ENCODE data around the gene PARVB.
"Not testable (repeated sequence)": the region's sequence is repeated elsewhere in the genome, so short reads cannot be mapped to it uniquely, and the experiment has no call there.

Gene PARVB

DNA sequence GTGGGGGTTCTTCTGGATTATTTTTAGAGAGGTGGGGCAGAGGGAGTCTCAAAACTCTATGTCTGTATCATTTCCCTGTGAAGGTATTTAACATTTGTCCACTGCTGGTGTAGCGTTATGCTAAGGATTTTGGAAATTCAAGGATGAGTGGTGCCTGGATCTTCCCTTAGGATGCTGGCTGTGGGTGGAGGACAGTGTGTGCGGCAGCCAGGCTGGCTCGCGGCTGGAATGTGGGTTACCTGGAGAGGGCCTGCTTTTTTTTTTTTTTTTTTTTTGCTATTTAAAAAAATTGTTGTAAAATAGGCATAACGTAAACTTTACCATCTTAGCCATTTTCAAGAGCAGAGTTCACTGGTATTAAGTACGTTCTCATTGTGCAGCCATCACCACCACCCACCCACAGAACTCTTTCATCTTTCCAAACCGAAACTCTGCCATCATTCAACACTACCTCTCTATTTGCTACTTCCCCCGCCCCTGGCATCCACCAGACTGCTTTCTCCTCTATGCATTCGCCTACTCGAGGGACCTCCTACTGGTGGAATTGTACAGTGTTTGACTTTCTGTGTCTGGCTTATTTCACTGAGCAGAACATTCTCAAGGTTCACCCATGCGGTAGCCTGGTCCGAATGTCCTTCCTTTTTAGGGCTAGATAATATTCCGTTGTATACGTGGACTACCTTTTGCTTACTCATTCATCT, 67.1 kb downstream of the PARVB start:
- DNase-seq: no peak

DNA sequence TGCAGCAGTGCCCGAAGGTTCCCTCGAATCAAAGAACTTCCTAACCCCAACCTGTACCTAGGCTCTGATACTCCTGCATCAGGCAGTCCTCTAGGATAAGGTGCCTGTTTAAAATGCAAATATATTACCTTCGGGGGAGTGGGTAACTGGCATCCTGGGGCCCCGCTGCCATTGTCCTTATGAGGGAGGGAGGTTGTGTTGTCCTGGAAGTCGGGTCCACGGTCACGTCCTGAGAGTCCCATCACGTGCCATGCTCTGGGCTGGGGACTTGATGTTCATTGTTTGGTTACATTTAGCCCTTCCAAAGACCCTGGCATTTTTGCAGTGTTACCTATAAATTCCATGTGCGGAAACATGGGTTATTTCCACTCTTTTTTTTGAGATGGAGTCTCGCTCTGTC, 67.6 kb downstream of the PARVB start:
- DNase-seq: no peak

DNA sequence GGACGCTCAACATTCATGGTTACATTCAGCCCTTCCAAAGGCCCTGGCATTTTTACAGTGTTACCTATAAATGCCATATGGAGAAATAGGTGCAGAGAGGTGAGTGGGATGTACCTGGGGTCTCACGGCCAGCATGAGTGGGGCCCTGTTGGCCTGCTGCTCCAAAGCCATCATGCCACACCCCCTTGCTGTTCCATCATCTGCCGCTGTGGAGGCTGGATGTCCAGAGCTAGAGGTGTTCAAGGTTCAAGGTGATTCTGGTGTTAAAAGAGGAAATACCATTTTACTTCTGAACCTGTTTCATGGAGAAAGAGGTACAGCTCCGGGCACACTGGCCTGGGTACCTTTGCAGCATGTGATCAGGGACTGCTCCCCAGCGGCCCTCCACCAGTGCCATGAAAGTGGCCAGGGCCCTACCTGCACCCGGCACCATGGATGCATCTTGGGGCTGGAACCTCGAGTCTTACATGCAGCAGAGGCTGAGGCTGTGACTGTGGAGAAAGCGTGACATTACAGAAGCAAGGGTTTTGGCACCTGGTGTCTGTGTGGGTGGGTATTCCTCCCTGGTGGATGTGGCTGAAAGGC, 68.6 kb downstream of the PARVB start:
- no peak for DNase-seq

DNA sequence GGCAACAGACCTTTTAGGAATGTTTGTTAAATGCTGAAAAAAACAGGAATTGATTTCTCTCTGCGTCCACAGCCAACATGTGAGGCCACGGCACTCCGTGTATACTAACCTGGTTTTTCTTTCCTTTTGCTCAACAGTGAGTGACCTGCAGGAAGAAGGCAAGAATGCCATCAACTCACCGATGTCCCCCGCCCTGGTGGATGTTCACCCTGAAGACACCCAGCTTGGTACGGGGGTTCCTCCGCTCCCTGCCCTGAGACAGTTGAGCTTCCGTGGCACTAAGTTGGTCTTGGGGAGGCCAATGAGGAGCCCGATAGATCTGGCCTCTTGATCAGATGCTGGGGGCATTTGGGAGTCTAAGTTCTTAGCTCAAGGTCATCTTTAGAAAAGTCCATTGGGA, 69.7 kb downstream of the PARVB start:
- DNase-seq: no peak

DNA sequence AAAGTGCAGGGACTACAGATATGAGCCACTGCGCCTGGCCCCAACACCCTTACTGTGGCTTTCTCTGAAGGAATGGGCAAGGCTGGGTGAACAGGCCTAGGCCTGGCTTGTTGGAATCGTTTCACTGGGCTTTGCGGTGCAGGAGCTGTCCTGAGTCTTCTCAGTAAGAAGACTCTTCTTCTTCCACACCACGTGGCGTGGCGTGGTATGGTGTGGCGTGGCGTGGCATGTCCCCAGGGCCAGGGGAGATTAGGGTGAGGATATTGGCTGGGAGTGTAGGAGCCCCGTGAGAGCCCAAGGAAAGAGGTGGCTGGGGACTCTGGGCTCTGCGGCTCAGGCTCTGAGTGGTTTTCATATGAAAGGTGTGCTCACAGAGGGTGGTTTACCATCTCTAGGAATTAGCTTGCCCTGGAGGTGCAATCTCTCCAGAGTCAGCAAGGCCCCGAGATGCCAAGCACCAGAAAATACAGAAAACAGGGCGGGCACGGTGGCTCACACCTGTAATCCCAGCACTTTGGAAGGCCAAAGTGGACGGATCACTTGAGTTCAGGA, 70.7 kb downstream of the PARVB start:
- DNase-seq: no peak

DNA sequence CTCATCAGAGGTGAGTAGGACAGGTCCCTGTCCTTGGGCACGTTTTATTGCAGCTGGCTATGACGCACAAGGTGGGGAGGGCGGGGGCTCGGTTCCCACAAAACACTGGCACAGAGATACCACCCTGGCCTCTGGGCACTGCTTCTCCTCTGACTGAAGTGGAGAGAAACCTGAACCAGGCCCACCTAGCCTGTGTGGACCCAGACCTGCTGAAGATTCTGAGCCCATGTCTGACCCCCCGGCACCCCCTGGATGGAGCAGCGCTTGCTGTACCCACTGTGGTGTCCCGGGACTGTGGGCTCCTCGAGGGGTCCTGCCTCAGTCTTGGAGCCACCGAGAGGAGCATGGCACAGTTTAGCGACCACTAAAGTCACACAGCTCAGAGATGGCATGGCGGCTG, 72.6 kb downstream of the PARVB start:
- no peak for DNase-seq

DNA sequence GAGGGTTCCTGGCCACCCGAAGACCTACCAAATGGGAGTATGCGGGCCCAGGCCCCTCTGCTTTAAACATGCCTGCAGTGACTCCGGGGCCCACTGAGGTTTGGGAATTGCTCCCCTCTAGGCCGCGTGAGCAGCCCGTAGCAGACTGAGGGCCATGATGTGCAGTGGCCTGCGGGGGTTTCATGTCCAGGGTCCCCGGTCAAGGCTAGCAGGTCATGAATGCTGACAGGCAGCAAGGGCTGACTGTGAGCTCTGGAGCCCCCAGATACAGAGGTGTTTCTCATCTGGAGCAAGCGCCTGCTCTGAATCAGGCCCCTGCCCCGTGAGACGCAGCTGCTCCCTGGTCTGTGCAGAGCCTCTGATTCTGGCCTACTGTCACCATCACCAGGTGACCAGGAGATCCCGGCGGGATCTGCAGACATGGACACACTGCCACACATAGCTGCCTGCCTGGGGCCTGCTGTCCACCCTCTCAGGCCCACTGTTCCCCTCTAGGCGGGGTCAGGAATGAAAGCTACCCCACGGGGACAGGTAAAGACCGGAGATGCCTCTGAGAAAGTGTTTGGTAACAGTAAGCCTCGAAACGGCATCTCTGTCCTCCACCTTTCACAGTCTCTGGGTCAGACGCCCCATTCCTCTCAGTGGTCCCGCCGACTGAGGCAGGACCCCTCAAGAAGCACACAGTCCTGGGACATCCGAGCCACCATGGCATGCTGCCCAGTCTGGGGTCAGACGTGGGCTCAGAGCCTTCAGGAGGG, 73.3 kb downstream of the PARVB start:
- DNase-seq: no peak

DNA sequence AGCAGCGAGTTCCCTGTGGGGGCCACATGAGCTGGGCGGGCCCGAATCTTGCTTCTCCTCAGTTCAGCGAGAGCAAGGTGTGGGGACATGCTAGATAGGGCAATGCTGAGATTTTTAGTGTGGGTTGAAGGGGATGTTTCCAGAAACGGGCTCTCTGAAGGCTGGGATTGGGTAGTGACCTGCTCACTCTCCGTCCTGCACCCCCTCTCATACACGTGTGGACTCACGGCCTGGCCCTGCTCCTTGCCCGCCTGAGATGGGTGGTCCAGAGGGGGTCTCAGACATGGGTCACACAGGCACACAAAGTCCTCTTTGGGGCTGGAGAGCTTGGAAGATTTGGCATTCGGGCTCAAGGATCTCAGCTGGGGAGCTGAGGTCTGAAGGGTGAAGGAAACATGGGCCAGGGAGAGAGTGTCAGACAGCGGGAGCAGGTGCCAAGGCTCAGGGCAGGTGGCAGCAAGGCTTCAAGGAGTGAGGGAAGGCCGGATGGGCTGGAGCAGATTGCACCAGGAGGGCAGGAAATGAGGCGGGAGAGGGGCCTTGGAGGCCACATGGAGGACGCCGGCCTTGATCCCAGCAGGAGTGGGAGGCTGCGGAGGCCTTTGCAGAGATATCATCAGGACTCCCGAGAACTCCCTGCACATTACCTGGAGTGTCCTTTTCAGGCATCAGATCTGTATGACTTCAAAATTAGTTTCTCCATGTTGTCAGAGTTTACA, 74.1 kb downstream of the PARVB start:
- DNase-seq: no peak

DNA sequence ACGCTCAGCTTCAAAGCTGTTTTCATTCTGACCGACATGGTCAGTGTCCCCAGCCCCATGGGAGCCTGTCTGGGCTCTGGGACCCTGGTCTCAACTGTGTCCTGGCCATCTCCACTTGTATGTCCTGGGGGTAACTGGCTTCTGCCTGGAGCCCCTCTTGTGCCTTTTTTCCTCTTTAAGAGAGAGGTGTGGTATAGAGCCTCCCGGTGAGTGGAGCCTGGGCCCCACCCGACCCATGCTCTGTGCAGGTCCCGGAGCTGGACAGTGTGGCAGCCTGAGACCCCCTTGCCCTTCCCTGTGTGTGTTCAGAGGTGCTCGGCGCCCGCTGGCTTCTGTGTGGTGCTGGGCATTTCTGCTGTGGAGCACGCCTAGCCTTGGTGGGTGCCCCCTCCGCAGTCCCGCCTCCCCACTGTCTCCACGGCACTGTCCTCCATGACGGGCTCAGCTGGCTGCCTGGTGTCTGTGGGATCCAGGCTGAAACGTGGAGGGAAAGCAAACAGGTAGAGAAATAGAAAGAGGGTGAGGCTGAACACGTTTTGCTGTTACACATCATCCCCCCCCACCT, 74.9 kb downstream of the PARVB start:
- DNase-seq: no peak

DNA sequence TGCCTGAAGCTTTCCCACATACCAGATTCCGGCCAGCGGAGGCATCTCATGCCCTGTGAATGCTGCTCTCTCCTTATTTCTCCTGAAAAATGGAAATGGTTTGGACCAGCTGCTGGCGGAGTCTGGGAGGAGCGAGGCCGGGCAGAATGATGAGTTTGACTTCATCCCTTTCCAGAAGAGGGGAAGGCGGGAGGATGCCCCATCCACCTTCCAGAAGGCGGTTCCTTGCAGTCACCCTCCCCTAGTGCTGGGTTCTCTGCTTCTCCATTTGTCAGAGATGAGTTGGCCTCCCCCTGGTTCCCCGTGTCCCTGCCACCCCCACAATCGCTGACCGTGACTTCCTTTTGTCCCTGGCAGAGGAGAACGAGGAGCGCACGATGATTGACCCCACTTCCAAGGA, 75.6 kb downstream of the PARVB start:
- no peak for DNase-seq

DNA sequence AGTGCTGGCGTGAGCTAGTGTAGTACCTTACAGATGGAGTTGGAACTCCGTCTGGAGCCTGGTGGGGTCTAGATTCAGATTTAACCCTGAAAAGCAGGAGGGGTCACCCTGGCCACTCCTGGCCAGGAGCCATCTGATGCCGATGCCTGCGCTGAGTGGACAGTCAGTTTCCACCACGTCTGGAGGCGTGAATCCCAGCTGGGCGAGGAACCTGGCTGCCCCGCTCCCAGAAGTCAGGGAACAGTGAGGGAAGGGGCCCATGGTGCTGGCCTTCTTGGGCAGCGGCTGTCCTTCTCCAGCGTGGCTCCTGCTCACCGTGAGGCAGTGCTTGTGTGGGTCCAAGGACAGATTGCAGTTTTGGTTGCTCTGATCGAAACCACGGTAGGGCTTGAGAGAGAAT, 76.3 kb downstream of the PARVB start:
- no peak for DNase-seq

DNA sequence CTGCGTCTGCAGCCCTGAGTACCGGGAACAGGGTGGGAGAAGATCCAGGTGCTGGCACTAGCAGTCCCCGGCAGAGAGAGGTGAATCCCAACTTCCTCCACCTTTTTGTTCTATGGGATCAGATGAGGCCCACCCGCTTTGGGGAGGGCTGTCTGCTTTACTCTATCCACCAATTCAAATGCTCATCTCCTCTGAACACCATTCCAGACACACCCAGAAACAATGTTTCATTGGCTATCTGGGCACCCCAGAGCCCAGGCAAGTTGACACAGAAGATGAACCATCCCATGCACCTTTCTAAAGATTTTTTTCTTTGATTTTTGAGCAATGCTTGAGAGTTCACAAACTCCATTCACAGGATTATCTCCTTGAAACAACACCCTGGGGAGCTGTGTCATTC, 78.0 kb downstream of the PARVB start:
- no peak for DNase-seq

DNA sequence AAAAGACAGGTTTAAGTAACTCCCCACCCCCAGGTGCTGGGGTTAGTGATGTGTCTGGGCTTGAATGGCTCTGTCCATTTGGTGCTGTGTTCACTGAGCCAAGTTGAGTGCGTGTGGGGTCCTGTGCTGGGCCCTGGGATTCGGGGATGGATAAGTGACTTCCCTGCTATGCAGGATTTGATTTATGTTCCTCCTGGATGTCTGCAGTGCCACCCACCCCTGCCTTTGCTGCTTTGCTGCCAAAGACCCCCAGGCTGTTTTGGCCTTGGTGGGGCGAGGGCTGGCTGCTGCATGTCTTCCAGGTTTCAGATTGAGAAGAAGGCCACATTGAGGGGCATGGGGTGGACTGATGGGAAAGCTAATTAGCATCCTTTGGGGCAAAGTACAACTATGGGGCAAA, 78.8 kb downstream of the PARVB start:
- no peak for DNase-seq

DNA sequence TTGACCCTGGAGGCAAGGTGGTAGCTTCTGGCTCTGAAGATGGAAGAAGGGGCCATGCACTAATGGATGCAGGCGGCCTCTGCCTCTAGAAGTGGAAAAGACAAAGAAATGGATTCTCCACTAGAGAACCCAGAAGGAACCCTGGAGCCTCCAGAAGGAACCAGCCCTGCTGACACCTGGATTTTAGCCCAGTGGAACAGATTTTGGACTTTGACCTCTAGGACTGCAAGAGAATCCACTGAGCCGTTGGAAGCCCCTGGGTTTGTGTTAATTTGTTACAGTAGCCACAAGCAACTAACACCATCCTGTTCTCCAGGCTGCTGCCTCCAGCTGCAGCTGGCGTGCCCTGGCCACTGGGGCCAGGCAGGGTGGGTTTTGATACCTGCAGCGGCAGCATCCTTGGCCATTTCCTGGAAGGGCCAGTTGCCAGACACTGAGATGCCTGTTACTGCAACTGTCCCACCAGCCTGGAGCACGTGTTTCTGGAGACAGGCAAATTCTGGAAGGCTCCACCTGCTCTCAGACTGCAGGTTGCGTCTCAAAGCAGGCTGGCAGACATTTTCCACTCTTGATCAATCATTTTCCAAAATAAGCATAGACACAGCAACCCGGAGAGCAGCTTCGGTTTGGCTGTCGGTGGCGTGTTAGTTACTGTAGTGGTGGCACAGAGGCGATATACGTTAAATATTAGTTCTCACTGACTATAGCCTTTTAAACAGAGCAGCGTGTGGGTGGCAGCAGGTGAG, 79.8 kb downstream of the PARVB start:
- DNase-seq: no peak

DNA sequence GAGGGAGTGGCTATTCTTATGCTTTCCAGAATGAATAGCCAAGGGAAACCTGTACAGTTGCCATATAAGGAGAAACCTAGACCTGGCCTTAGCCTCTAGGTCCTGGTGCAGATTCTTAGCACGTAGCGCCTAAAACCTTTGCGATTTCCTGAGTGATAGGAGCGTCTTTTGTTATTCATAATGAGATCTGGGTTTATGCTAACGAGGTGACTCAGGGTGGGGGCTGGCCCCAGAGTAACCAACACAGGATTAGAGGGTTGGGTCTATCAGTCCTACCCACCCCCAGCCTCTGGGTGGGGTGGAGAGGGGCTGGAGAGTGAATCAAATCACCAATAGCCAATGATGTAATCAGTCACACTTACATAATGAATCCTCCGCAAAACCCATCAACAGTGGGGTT, 83.2 kb downstream of the PARVB start:
- DNase-seq: no peak

DNA sequence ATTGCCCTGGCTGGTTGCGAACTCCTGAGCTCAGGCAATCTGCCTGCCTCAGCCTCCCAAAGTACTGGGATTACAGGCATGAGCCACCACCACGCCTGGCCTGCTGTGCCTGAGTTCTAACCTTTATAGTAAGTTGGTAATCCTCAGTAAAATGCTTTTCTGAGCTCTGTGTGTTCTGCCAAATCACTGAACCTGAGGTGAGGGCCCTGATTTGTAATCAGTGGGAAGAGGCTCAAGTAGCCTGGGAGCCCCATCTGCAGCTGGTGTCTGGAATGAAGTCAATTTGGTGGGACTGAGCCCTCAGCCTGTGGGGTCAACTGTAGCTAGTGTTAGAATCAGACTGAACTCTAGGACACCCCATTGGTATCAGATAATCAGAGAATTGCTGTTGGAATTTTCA, 84.0 kb downstream of the PARVB start:
- DNase-seq: no peak

DNA sequence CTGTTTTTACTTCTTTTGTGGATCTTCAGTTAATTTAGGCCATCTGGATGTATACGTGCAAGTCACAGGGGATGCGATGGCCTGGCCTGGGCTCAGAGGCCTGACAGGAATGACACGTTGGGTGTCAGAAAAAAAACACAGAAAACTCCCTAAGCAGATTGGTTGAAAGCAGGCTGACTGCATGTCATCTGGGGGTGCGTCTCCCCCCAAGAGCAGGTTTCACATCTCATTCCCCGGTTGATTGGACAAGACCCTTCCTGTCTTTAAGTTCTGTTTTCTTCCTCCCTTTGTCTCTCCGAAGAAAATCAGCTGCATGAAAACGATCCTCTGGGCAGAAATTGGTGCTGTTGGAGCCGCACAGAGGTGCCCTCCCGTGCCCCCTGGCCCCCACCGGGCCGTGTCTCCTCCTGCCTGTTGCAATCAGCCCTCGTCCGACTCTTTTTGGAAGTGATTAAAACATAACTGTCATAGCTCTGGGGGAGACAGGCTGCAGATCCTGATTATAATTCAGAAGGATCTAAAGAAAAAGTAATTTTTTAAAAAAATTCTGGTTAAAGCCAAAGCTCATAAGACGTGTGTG, 84.8 kb downstream of the PARVB start:
- no peak for DNase-seq

DNA sequence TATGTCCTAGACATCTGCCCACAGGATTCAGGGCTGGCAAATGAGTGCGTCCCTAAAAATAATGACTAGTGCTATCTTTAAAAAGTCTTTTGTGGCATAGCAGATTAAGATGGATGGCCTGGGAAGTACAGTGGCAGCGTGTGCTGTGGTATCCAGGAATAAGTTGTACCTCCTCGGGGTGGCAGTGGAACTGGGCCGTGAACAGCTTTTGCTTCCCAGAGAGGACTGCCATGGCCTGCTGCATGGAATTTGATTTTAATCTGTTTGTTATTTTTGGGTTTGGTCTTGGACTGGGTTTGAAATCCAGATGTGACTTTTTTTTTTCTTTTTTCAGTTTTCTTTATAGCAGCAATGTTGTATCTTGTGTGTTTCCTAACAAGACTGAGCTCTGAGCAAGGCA, 85.3 kb downstream of the PARVB start:
- no peak for DNase-seq

DNA sequence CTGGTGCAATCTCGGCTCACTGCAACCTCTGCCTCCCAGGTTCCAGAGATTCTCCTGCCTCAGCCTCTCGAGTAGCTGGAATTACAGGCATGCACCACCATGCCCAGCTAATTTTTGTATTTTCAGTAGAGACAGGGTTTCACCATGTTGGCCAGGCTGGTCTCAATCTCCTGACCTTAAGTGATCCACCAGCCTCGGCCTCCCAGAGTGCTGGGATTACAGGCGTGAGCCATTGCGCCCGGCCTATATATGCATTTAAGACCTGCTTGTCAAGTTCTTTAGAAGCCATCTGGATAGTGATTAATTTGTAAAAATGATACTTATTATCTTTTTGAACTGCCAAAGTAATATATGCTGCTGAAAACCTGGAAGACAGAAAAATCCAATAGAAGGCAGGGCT, 86.6 kb downstream of the PARVB start:
- DNase-seq: not testable (repeated sequence)

DNA sequence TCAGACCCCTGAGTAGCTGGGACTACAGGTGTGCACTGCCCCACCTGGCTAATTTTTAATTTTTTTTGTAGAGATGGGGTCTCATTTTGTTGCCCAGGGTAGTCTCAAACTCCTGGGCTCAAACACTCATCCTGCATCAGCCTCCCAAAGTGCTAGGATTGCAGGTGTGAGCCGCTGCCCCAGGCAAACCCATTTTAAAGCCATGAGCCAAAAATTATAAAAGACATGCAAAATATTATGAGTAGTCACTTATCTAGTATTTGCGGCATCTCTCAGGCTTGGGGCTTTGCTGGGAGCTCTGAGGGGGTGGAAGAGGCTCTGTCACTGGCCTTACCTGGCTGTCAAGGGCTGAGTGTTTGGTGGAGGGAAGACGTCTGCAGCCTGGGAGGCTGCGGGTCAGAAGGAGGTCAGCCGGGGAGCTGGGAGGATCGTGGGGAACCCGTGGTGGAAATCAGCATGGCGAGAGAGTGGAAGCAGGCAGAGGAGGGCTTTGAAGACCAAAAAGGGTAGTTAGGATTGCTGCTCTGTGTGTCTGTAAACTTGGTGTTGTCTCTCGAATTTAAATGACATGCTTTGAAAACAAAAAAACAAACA, 87.6 kb downstream of the PARVB start:
- DNase-seq: no peak

DNA sequence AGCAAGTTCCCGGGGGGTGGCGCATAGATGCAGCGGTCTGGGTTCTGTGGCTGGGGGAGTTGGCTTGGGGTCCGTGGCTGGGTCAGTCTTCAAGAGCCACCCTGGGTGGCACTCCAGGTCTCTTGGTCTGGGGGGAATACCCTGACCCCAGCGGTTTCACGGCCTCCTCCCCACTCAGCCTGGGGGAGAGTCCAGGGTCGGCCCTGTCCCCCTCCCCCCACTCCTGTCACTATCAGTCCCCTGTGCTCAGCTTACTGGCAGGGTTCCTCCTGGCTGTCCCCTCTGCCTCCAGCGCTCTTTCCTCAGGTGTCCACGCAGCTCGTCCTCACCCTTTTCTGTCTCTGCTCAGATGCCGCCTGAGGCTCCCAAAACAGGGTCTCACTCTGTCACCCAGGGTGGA, 88.1 kb downstream of the PARVB start:
- no peak for DNase-seq

DNA sequence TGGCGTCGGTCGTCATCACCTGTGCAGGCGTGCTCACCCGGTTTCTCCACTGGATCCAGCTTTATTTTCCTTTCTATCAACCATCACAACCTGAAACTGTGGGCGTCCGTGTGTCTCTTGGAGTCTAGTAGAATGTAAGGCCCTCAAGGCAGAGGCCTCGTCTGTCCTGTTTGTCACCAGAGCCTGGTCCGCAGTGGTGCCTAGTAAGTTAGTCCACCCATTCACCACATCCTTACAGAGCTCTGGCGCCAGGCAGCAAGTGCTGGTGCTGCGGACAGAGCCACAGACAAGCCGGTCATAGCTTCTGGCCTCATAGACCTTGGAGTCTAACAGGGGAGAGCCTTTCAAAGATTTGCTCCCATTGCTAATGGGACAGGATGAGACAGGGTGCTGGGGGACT, 92.2 kb downstream of the PARVB start:
- no peak for DNase-seq

All from DMS 273 treated with DMSO at 0.1 percent for 48 hours (cell line).